GM19455 (cell line): ENCODE data around the gene CCDC85B.

Source experiments
- ATAC-seq: cut with Tn5 transposase; IDR thresholded peaks from one replicate; pipeline ENCODE4 v1.9.1; 2021; ENCODE audit not compliant: unreplicated experiment

The CCDC85B gene

GRCh38 chr11:65903715-65904114 lies 13.2 kb downstream of the CCDC85B start:
- no peak for ATAC-seq

DNA sequence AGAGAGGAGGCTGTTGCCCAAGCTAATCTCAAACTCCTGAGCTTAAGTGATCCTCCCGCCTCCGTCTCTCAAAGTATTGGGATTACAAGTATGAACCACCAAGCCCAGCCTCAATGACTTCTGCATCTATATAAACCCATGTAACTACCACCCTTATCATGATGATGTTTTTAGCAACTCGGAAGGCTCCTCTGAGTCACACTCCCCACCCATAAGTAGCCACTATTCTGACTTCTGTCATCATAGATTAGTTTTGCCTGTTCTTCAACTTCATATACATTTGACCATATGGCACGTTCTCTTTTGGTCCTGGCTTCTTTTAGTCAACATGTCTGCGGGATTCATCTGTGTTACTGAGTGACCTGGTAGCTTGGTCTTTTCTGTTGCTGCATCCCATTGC lies 16.1 kb downstream of the CCDC85B start:
- no peak for ATAC-seq

GRCh38 chr11:65907878-65908277 lies 17.4 kb downstream of the CCDC85B start:
- no peak for ATAC-seq

- no peak for ATAC-seq
Measured at GRCh38 chr11:65911682-65912568, 21.5 kb downstream of the CCDC85B start.

DNA sequence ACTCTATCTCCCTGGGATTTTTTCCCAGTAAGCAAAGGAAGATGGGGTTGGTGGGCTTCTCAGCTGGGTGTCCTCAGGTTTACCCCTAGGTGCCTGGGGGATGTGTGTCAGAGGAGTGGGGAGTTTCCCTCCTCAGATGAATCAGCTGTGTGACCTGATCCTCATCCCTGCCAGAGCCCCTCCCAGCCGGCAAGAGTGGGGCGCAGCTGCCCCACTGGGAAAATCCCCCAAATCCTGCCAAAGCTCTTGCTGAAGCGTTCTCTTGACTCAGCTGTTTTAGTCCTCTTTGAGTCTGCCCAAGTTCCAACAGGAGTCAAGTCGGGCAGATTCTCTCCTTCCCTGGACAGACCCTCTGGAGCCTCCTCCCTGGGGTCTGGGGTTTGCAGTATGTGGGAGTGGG lies 22.4 kb downstream of the CCDC85B start:
- ATAC-seq: no peak

DNA sequence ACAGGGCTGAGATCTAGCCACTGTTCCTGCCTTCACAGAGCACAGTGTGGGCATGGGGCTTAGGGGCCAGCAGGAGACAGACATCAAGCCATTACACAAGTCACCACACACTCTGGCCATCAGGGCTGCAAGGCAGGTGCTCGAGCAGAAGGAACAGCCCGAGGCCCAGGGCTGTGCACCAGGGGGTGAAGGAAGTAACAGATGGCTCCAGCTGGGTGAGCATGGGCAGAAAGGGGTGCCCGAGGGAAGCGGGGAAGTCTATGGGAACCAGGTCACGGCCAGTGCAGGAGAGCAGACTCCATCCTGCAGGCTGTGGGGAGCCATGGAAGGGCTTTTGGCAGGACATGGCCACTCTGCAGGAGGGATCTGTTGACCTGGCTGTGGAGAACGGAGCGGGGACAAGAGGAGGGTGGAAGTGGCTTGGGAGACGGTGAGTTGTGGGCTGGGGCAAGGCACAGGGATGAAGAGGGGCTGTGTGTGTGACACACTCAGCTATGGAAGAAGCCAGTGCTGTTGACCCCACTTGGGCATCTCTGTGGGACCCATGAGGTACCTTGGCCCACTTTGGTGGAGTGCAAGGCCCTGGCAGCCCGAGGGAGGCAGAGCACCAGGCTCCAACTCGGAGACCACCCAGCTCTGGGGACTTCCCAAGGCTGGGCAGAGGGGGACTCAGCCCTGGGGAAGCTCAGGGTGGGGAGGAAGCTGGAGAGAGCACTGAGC lies 24.8 kb downstream of the CCDC85B start:
- no peak for ATAC-seq

DNA sequence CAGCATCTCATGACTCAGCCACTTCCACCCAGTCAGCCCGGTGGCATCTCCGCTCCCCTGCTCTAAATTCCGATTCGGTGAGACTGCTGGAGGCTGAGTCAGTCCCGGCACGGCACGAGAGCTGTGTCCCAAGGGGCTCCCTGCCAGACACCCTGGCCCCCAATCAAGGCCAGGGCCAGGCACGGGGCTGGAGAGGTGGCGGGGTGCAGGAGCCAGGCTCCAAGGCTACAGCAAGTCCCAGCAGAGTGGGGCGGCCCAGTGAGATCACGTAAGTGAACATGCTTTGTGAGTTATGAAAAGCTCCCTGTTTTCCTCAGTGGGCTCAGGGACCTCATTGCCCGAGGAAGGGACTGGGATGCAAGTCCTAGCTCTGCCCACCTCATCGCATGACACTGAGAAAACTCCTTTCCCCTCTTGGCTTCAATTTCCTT lies 25.4 kb downstream of the CCDC85B start:
- no peak for ATAC-seq

GRCh38 chr11:65916391-65916790 lies 25.9 kb downstream of the CCDC85B start:
- ATAC-seq: no peak

GRCh38 chr11:65917077-65917433 lies 26.6 kb downstream of the CCDC85B start:
- ATAC-seq: no peak

DNA sequence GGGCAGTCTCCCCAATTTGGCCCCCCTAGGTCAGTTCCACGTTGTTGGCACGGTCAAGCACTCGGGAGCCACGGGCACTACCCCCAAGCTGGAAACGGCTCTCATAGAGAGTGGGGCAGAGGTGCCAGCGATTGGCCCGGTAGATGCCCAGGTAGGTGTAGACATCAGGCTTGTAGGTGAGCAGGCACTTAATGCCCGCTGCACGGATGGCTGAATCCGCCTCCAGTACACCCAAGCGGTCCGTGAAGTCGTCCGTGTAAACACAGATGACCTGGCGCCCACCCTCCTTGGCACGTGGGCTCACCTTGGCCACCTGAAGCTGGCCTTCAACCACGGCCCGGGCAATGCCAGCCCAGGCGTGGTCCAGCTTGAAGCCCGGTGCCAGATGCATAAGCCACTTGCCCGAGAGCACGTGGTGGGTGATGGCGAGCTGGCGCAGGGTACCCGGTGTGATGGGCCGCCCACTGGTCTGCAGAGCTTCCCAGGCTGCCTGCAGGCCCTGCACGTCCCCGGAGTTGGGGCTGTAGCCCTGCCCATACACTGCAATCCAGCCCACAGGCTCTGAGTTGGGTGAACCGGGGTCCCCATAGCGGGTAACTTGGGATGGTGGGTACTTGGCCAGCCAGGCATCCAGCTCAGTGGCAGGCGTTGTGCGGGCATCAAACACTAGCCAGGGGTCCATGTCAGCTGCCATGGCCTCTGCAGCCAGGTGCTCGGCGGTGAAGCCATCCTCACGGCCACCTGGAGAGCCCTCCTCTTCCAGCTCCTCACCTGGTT lies 27.1 kb downstream of the CCDC85B start:
- no peak for ATAC-seq

- peak; percentile 51 for ATAC-seq
Measured at GRCh38 chr11:65918211-65919140, 28.0 kb downstream of the CCDC85B start, which contains the start of gene C11orf68. Gene C11orf68, minus strand, starts transcription at chr11:65919062. Its CDS starts 31 bp downstream, at chr11:65919031.

DNA sequence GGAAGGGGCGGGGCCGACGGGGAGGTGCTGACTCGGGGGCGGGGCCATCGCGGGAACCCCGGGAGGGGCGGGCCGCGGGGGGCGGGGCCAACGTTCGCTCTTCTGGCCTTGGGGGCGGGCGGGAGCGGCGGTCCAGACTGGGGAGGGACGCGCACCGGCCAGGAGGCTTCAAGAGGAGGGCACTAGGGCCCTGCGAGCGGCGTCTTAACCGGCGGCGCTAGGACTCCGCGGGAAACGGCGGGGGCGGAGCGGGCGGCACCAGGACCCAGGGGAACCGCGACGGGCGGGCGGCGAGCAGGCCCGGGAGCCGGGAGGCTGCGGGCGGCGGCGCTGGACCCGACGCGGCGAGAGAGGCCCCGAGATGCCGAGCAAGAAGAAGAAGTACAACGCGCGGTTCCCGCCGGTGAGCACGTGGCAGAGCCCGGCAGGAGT lies 28.7 kb downstream of the CCDC85B start, which contains the start of gene DRAP1:
DRAP1 (plus strand) TSS at position 286 of the 432 bp plus-strand sequence; CDS start at position 362, 76 bp downstream.
- ATAC-seq: peak; percentile 83

DNA sequence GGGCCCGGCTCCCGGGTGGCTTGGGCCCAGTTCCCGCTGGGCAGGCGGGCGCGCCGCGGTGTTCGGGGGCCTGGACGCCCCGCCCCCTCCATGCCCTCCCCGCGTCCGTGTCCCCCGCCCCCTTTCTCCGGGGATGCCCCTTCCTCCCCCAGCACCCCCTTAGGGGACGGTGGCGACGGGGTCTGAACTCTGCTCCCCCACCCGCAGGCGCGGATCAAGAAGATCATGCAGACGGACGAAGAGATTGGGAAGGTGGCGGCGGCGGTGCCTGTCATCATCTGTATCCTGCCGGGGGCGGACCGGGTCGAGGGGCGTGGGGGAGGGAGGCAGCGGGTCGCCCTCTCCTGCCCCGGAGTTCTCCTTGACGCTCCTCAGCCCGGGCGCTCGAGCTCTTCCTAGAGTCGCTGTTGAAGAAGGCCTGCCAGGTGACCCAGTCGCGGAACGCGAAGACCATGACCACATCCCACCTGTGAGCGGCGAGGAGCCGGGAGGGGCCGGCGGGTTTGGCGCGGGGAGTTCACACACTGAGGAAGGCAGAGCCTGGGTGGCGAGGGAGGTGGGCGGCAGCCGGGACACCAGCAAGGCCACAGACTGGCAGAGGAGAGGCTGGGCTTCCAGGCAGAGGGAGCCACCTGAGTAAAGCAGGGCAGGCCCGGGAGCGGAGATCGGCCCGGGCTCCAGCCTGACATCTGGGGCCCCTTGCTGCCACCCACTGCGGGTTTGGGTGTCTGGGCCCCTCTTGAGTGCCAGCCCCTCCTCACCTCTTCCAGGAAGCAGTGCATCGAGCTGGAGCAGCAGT lies 29.3 kb downstream of the CCDC85B start:
- ATAC-seq: peak; percentile 36

DNA sequence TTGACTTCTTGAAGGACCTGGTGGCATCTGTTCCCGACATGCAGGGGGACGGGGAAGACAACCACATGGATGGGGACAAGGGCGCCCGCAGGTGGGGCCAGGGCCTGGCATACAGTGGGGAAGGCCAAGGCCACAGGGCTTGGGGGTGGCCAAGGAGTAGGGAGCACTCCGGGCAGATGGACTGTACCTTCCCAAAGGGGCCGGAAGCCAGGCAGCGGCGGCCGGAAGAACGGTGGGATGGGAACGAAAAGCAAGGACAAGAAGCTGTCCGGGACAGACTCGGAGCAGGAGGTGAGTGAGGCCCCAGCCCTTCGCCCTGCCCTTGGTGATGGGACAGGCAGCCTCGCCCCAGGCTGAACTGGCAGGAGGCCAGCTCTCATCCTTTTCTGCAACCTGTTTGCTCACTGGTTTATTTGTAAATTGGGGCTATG lies 29.9 kb downstream of the CCDC85B start:
- ATAC-seq: no peak

GRCh38 chr11:65921033-65921555 lies 30.6 kb downstream of the CCDC85B start:
- no peak for ATAC-seq

- ATAC-seq: no peak
Measured at GRCh38 chr11:65921876-65922275, 31.4 kb downstream of the CCDC85B start.

GRCh38 chr11:65922565-65922964 lies 32.1 kb downstream of the CCDC85B start:
- ATAC-seq: no peak

DNA sequence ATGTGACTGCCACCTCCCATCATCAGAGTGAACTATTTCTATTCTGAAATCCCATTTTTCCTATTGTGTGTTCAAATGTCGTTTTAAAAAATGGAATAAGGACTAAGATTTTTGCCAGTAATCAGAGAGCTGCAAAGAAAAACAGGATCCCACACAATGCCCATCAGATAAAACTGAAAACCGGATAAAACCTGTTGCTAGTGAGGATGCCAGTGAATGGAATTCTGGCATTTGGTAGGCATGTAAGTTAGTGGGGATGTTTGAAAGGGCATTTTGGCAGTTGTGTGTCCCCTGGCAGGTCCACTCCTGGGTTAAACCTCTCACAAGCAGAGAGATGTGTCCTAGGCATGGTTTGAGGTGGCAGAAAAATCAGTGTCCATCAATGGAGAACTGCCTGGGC lies 34.9 kb downstream of the CCDC85B start:
- no peak for ATAC-seq

DNA sequence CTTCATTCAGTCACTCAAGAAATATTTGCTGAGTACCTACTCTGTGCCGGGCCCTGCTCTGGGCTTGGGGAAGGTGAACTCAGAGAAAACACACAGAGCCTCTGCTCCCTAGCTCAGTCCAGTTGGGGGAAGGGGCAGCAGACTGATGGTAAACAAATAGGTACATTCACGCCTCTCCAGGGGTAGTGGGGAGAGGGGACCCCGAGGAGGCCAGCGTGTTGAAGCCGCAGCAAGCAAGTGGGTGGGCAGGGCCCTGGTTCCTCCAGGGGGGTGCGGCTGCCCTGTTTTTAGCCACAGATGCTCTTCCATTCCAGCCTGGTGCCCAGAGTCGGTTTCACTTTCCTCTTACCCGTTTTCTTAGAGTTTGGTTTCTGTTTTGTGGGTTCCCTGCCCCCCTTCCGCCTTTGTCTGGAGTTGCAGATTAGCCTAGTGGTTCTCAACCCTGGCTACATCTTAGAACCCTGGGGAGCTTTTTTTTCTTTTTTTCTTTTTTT lies 37.5 kb downstream of the CCDC85B start:
- ATAC-seq: no peak
